GM18858 (cell line): ENCODE measurements around the gene VGLL4.

Source experiments
- ATAC-seq: cut with Tn5 transposase; IDR thresholded peaks from one replicate; pipeline ENCODE4 v1.9.1; 2021; ENCODE audit not compliant: unreplicated experiment

Gene VGLL4

DNA sequence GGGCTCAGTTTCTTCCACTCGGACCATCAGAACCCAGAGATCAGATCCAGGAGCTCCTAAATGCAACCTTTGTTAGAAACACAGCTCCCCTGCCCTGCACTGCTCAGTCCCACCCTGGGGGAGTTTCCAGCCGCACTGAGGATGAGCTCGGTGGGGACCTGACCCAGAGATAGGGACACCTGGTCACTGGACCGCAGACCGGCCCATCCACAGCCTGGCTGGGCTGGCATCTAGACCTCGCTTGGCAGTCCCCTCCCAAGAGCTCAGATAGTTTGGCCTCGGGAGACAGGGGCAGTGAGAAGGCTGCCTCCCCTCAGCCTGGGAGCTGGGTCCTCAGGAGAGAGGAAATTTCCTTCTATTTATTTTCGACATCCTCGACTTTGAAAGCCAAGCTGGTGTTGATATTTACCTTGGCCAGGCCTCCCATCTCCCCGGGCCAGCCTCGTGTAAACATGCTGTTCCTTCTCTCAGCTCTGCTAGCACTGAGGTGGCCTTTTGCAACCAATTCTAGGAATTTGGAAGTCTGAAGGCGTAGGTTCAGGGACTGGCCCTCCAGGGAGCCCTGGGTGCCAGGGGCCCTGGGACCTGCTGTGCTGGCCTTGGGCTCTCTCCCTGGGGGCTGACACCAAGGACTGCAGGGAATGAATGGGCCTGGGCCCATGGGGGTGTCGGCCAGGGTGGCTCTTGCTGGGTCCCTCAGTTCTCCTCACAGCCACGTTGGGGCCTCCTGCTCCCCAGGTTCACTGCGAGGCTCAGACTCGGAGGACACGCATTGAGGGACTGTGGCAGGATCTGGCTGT lies 90.1 kb downstream of the VGLL4 start:
- no peak for ATAC-seq

DNA sequence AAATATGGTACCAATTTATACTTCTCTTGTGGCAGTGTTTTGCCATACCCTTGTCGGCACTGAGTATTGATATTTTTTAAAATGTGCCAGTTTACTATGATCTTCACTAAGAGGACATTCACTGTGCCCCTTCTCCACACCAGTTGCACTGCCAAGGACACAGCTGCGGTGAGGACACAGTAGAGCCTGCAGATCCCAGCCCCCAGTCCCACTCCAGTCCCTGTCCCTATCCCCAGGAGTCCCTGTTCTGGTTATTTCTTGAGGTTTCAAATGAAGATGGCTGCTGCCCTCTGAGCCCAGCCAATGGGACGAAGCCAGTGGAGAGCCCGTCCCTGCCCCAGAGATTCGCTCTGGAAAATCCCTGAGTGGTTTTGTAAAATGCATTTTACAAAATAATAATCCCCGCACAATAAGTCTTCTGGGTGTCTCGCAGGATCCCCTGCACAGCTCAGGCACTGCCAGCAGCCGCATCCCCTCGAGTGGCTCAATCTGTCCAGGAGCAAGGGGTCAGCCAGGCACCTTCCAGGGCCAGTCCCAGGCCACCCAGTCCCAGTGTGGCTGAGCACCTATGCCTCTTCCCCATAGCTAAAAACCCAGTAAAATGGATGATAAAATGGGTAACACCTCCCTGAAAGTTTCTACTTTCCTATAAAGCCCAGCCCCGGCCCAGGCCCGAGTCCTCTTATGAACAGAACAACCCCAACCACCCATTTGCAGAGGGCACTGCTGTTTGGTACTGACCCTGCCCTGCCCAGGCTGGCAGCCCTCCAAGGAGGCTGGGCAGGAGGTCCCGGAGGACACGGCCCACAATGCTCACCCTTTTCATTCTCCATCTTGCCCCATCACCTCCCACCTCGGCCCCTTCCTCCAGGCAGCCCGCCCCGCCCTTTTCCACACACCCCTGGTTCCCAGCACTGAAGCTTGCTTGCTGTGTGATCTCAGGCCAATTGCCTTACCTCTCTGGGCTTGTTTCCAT lies 91.1 kb downstream of the VGLL4 start:
- no peak for ATAC-seq

DNA sequence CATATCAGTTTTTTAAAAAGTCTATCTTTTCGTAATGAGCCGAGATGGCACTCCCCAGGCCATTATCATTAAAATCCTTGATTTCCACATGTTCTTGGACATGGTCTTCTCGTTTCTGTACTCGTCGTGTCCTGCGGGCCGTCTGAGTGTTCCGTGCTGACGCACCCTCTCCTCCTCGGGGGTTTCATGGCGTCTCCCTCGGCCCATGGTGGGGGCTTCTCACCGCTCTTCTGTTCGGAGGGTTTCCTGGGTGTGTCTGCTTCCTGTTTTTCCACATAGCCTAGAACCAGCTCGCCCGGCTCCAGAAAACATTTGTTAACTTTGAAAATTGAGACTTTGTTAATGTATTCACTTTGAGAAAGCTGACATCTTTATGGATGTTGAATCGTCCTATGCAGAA lies 92.7 kb downstream of the VGLL4 start:
- ATAC-seq: no peak

GRCh38 chr3:11549580-11550140 lies 94.1 kb downstream of the VGLL4 start:
- no peak for ATAC-seq

- ATAC-seq: no peak
Measured at GRCh38 chr3:11548721-11549131, 95.0 kb downstream of the VGLL4 start.

- ATAC-seq: no peak
Measured at GRCh38 chr3:11547498-11547897, 96.2 kb downstream of the VGLL4 start.

- ATAC-seq: no peak
Measured at GRCh38 chr3:11546657-11547302, 96.9 kb downstream of the VGLL4 start.

DNA sequence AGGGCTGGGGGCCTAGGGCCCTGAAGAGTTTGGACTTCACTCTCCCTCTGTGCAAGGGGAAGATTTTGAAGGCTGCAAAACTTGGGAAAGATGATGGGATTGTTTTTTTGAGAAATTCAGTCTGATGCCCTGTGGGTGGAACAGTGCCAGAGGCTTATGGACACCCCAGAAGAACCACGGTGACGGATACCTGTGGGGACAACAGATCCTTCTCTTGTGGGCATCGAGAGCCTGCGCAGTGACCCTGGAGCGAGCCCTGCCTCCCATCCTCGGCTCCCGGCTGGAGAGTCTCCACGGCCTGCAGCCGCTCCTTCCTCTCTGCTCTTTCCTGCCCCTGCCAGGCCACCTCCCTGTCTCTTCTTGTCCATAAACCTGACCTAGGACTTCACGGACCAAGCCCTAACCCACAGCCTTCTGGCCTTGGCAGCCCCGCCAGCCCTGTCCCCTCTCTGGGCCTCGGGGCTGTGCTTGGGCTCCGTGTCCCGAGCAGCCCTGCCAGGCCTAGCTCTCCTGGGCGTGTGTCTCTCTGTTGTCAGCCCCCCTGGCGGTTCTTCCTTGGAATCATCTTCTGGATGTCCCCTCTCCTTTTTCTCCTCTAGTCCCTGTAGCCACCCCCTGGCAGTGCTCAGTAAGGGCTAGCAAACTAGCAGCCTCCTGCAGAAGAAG lies 98.4 kb downstream of the VGLL4 start:
- ATAC-seq: no peak

DNA sequence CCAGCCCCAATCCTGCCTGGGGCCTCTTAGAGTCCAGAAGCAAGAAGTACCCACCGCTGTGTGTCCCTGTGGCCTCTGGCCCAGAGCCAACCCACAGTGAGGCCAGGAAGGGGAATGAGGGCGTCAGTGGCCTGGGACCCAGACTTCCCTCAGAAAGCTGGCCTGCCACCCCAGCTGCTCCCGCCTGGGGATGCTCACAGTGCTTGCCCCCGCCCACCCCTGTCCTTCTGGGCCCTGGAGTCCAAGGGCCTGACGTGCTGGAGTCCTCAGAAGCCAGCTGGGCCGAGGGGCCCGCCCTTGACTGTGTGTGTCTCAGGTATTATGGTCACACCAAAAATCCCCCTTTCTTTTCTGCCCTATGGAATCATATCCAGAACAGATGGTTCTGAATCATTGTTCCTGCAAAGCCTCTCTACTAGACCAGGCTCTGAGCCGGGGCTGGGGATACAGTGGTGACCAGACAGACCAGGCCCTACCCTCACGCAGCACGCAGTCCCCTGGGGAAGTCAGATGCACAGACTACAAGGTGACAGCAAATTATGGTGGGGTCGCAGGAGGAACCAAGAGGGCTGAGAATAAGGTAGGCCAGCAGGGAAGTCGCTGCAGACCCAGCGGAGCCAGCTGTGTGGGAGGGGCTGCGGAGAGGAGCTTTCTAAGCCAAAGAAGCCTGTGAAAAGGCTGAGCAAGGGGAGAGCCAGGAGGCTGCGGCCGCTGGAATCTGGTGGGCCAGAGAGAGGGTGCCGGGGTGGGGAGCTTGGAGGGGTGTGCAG lies 99.1 kb downstream of the VGLL4 start:
- ATAC-seq: no peak

GRCh38 chr3:11543948-11544387 lies 99.7 kb downstream of the VGLL4 start:
- no peak for ATAC-seq

GRCh38 chr3:11543141-11543947 lies 100.4 kb downstream of the VGLL4 start:
- ATAC-seq: no peak

- no peak for ATAC-seq
Measured at GRCh38 chr3:11542551-11542950, 101.2 kb downstream of the VGLL4 start.

DNA sequence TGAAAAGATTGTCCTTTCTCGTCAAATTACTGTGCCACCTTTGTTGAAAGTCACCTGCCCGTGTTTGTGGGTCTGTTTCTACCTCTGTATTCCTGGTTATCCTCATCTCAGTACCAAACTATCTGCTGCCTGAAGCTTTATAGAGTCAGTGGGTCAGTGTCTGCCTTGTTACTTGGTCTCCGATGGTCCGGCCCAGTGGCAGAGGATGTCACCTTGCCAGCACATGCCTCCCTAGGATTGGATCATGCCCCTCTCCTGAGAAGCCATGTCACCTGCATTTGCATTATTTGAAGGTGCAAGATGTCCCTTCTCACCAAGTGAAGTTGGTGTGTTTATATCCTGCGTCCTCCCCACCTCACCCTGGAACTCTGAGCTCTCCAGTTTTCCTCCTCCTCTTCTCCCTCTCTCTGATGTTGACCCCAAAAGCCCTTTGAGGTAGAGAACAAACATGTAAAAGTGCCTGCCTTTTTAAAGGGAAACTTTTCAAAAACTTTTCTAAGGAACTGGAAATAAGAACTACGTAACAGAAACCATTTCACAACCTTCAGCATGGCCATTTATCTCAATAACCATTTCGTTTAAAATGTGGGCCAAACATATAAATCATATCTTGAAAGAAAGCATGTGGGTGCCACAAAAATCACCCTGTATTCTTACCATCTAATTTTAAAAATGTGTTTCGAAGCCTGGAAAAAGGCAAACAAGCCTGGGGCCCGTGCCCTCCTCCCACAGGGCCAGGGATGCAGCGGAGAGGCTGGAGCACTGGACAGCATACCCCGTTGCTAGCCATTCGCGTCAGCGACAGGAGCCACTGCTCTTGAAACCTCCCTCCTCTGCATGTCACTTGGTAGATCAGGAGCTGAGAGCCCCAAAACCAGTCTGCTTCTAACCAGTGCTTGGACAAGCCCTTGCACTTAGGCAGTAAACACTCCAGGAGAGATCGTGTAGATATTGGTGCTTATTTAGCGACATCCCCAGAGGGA lies 102.1 kb downstream of the VGLL4 start:
- ATAC-seq: no peak

GRCh38 chr3:11539677-11540076 lies 104.0 kb downstream of the VGLL4 start:
- no peak for ATAC-seq

DNA sequence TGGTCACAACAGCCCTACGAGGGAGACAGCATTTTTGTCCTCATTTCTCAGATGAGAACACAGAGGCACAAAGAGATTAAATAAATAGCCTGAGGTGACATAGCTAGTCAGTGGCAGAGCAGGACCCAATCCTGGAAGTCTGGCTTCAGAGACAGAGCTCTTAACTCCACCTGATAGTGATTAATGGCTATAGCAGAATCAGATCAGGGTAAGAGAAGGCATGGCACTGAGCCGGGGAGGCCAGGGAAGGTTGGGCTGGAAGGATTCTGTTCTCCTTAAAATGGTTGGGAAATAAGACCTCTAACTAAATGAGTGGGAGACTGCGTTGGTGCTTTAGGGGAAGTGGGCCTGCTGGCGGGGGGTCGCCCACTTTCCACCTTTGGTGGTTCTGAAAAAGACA lies 104.5 kb downstream of the VGLL4 start:
- ATAC-seq: no peak

DNA sequence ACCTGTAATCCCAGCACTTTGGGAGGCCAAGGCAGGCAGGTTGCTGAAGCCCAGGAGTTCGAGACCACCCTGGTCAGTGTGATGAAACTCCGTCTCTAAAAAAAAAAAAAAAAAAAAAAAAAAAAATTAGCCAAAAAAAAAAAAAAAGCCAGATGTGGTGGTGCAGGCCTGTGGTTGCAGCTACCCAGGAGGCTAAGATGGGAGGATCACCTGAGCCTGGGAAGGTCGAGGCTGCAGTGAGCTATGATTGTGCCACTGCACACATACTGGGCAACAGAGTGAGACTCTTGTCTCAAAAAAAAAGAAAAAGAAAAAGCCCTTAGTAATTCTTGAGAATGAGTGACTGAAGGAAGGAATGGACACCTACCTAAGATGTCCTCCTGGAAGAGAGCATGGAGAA lies 105.1 kb downstream of the VGLL4 start:
- no peak for ATAC-seq

- no peak for ATAC-seq
Measured at GRCh38 chr3:11536936-11537612, 106.6 kb downstream of the VGLL4 start.
